A549 (cell line): ENCODE measurements around the gene METTL6. TPM values are rescaled to one million over a fixed set of nuclear protein-coding genes. Genes with fewer than 3 reads are reported as not detected.

Experiments used
- ATAC-seq, 2 experiments: fragments of 200-7000 bp in 1 of 2; fragments of >200 bp in 1 of 2; cut with Nextera tagmentation in 1 of 2; cut with Tn5 transposase in 1 of 2; 3 replicates each; pipeline versions ENCODE4 v1.8.0 to v1.9.1; 2018 to 2020; ENCODE audit warnings: mild to moderate bottlenecking in 1 of 2, moderate library complexity in 1 of 2
- CTCF ChIA-PET: fragments of 300-600 bp; sonication (Branson Sonifier 250); formaldehyde crosslinking; extraction: SDS; loops from one replicate; lab custom pipeline; 2021; ENCODE audit warnings: antibody characterized with exemption, inconsistent platforms; lab: Yijun Ruan, JAX
- POLR2A ChIA-PET: fragments of 350-600 bp; formaldehyde crosslinking; extraction: SDS; loops from one replicate; lab custom pipeline; 2021; ENCODE audit warnings: antibody characterized with exemption, inconsistent platforms; lab: Yijun Ruan, JAX
- DNase-seq, 2 experiments: peaks; one replicate each; pipeline versions ENCODE4 v3.0.0 to v3.0.0-alpha.2; 2011 to 2016; ENCODE audit warnings: low read depth in 1 of 2, low spot score in 1 of 2
- FAIRE-seq: peaks from 2 replicates; lab custom pipeline; 2011; peaks lifted over from hg19 to GRCh38; lab: Jason Lieb, UNC
- H3K27ac ChIP-seq, 2 experiments: fragments of >200 bp; sonication (Bioruptor Twin); formaldehyde crosslinking; 3 replicates each; pipeline ENCODE4 v1.5.1; 2016 to 2017
- H3K4me1 ChIP-seq: fragments of >200 bp; sonication (Bioruptor Twin); formaldehyde crosslinking; 3 replicates; pipeline ENCODE4 v1.6.1; 2016
- H3K4me2 ChIP-seq: fragments of >200 bp; sonication (Bioruptor Twin); formaldehyde crosslinking; 3 replicates; pipeline ENCODE4 v1.6.1; 2016
- H3K4me3 ChIP-seq: fragments of >200 bp; sonication (Bioruptor Twin); formaldehyde crosslinking; 3 replicates; pipeline ENCODE4 v1.5.1; 2016
- H3K9me3 ChIP-seq: fragments of >200 bp; sonication (Bioruptor Twin); formaldehyde crosslinking; 3 replicates; pipeline ENCODE4 v1.6.1; 2016
- BHLHE40 ChIP-seq: IDR thresholded peaks from 2 replicates; pipeline ENCODE4 v1.6.1; 2012; ENCODE audit warnings: low read depth, low read length, inconsistent platforms
- CBX2 ChIP-seq: fragments of 200-600 bp; sonication (generic); IDR thresholded peaks from 2 replicates; pipeline ENCODE4 v1.6.1; 2016; ENCODE audit warnings: low read depth, mild to moderate bottlenecking, borderline replicate concordance
- CBX8 ChIP-seq: fragments of 200-600 bp; sonication (generic); IDR thresholded peaks from 2 replicates; pipeline ENCODE4 v1.6.1; 2016
- CEBPB ChIP-seq, 2 experiments: fragments of >200 bp in 1 of 2; sonication (Bioruptor Twin) in 1 of 2; formaldehyde crosslinking in 1 of 2; IDR thresholded peaks; 2 replicates each; pipeline ENCODE4 v1.6.1; 2012 to 2016
- CHD2 ChIP-seq: fragments of 150-350 bp; IDR thresholded peaks from 2 replicates; pipeline ENCODE4 v1.6.1; 2014; ENCODE audit warnings: low read length; ENCODE audit not compliant: partially characterized antibody
- CHD4 ChIP-seq: fragments of 200-600 bp; sonication (generic); IDR thresholded peaks from 2 replicates; pipeline ENCODE4 v1.6.1; 2016; ENCODE audit warnings: antibody characterized with exemption, mild to moderate bottlenecking, borderline replicate concordance
- GATA3 ChIP-seq: IDR thresholded peaks from 2 replicates; pipeline ENCODE4 v1.6.1; 2012; ENCODE audit warnings: borderline replicate concordance
- HOXB5 ChIP-seq: fragments of 250-450 bp; sonication (Bioruptor Pico); IDR thresholded peaks from 2 replicates; pipeline ENCODE4 v1.5.0; 2020; ENCODE audit warnings: mild to moderate bottlenecking, moderate library complexity
- JUN ChIP-seq, 2 experiments: fragments of >200 bp; sonication (Bioruptor Twin); formaldehyde crosslinking; IDR thresholded peaks; 2 replicates in 1 of 2; 3 replicates in 1 of 2; pipeline ENCODE4 v1.6.1; 2016 to 2017
- JUNB ChIP-seq: fragments of >200 bp; sonication (Bioruptor Twin); formaldehyde crosslinking; IDR thresholded peaks from 2 replicates; pipeline ENCODE4 v1.6.1; 2016
- MAZ ChIP-seq: fragments of 150-350 bp; IDR thresholded peaks from 2 replicates; pipeline ENCODE4 v1.6.1; 2014; ENCODE audit warnings: antibody characterized with exemption, low read depth, low read length, borderline replicate concordance
- NR3C1 ChIP-seq: fragments of >200 bp; sonication (Bioruptor Twin); formaldehyde crosslinking; IDR thresholded peaks from 3 replicates; pipeline ENCODE4 v1.6.1; 2017
- PHF8 ChIP-seq: fragments of 200-600 bp; sonication (generic); IDR thresholded peaks from 2 replicates; pipeline ENCODE4 v1.6.1; 2016; ENCODE audit warnings: low read depth, mild to moderate bottlenecking, antibody characterized with exemption, moderate library complexity, borderline replicate concordance
- POLR2AphosphoS2 ChIP-seq: conservative IDR thresholded peaks from 2 replicates; pipeline ENCODE4 v1.6.1; 2012; ENCODE audit warnings: low read length, improper control_type of control experiment, inconsistent platforms
- TFCP2L1 ChIP-seq: fragments of 250-450 bp; sonication (Bioruptor Pico); IDR thresholded peaks from 2 replicates; pipeline ENCODE4 v1.5.0; 2021; ENCODE audit warnings: mild to moderate bottlenecking
- ZFP36 ChIP-seq: fragments of 450-650 bp; IDR thresholded peaks from 2 replicates; pipeline ENCODE4 v1.6.1; 2014; ENCODE audit warnings: borderline replicate concordance; ENCODE audit not compliant: partially characterized antibody
- ZSCAN20 ChIP-seq: fragments of 250-450 bp; sonication (Bioruptor Pico); IDR thresholded peaks from 2 replicates; pipeline ENCODE4 v1.8.0; 2022; ENCODE audit warnings: mild to moderate bottlenecking, moderate library complexity
- WGBS: methylation state at CpG from one replicate; pipeline ENCODE4 v1.1.6; 2017; ENCODE audit errors: missing lambda C conversion rate; 5-methylcytosine and 5-hydroxymethylcytosine counted together
- polyA plus RNA-seq, 4 experiments: library from polyadenylated mRNA; depleted of rRNA in 3 of 4; stranded (reverse); fragments of >200 nt; fragmentation: RNase III in 1 of 4; extraction: RNeasy Plus Mini Kit Qiagen cat#74134 plus additional on column Dnase treatment in 1 of 4; gene quantifications; 2 replicates in 3 of 4; 3 replicates in 1 of 4; pipeline ENCODE4 v1.2.3, GENCODE V29; 2011 to 2017
- TF ChIP-seq, protein P1 (sequence below): fragments of 150-350 bp; IDR thresholded peaks from 2 replicates; pipeline ENCODE4 v1.6.1; 2014; ENCODE audit warnings: low read depth, mild to moderate bottlenecking, low read length
- TF ChIP-seq, protein P2 (sequence below): fragments of >200 bp; sonication (Bioruptor Twin); formaldehyde crosslinking; IDR thresholded peaks from 3 replicates; pipeline ENCODE4 v1.5.1; 2016
- TF ChIP-seq, protein P3 (sequence below): fragments of 250-450 bp; sonication (Bioruptor Pico); IDR thresholded peaks from 2 replicates; pipeline ENCODE4 v1.5.0; 2020; ENCODE audit warnings: low read depth, mild to moderate bottlenecking, moderate library complexity
- TF ChIP-seq, protein P4 (sequence below): IDR thresholded peaks from 2 replicates; pipeline ENCODE4 v1.6.1; 2012
- TF ChIP-seq, protein P5 (sequence below): IDR thresholded peaks from 2 replicates; pipeline ENCODE4 v1.6.1; 2012
- TF ChIP-seq, protein P6 (sequence below): fragments of 450-650 bp; IDR thresholded peaks from 2 replicates; pipeline ENCODE4 v1.6.1; 2014; ENCODE audit warnings: antibody characterized with exemption

Gene METTL6
- polyA plus RNA-seq, 2 of the 4 experiments (the other 2 are of a cell fraction), result 29.6 to 42.7 TPM

DNA sequence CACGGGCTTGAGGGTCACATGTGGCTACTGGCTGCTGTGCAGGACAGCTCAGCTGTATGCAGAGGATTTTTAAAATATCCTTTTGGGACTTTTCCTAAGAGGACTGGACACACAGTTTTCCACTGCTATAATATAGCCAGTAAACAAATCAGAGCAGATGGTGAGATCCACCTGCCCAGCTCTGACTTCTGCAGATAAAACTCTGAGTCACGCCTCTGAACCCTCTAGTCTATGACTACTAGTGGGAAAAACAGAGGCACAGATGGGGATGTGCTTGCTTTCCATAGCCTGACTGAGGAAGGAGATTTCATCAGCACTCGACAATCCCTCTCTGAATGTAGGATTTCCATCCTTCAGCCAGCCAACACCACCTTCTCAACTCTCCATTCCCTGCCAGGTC lies 49.0 kb upstream of the METTL6 start:
- ATAC-seq (no peak), DNase-seq (no peak), FAIRE-seq (no peak)
- no peak overlapping the region for H3K4me2 ChIP-seq
- POLR2A ChIA-PET, result no interaction called here
- no peak overlapping the region for H3K27ac ChIP-seq
- CTCF ChIA-PET, result interaction anchor here (1.7 kb wide), 1 partner anchor 38 kb away, joined by 3 read pairs; no protein-coding TSS in a partner anchor
- no peaks in the 10 kb centered on the region for H3K9me3 ChIP-seq
- no peaks in the 10 kb centered on the region for H3K4me1 ChIP-seq
- H3K4me3 ChIP-seq, result no peak overlapping the region
- TF ChIP-seq ZFP36 (no peak), BHLHE40 (no peak), GATA3 (no peak), JUN (IDR thresholded peaks at IDR 0.05) (no peak), HOXB5 (CRISPR knock-in tag) (no peak), CBX2 (no peak), ZSCAN20 (CRISPR knock-in tag) (no peak), MAZ (no peak), NR3C1 (no peak)
- TF ChIP-seq, protein P1, sequence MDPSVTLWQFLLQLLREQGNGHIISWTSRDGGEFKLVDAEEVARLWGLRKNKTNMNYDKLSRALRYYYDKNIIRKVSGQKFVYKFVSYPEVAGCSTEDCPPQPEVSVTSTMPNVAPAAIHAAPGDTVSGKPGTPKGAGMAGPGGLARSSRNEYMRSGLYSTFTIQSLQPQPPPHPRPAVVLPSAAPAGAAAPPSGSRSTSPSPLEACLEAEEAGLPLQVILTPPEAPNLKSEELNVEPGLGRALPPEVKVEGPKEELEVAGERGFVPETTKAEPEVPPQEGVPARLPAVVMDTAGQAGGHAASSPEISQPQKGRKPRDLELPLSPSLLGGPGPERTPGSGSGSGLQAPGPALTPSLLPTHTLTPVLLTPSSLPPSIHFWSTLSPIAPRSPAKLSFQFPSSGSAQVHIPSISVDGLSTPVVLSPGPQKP, result no peak
- TF ChIP-seq, protein P2, sequence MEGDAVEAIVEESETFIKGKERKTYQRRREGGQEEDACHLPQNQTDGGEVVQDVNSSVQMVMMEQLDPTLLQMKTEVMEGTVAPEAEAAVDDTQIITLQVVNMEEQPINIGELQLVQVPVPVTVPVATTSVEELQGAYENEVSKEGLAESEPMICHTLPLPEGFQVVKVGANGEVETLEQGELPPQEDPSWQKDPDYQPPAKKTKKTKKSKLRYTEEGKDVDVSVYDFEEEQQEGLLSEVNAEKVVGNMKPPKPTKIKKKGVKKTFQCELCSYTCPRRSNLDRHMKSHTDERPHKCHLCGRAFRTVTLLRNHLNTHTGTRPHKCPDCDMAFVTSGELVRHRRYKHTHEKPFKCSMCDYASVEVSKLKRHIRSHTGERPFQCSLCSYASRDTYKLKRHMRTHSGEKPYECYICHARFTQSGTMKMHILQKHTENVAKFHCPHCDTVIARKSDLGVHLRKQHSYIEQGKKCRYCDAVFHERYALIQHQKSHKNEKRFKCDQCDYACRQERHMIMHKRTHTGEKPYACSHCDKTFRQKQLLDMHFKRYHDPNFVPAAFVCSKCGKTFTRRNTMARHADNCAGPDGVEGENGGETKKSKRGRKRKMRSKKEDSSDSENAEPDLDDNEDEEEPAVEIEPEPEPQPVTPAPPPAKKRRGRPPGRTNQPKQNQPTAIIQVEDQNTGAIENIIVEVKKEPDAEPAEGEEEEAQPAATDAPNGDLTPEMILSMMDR, result no peak
- TF ChIP-seq, protein P3, sequence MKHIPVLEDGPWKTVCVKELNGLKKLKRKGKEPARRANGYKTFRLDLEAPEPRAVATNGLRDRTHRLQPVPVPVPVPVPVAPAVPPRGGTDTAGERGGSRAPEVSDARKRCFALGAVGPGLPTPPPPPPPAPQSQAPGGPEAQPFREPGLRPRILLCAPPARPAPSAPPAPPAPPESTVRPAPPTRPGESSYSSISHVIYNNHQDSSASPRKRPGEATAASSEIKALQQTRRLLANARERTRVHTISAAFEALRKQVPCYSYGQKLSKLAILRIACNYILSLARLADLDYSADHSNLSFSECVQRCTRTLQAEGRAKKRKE (CRISPR knock-in tag), result no peak
- TF ChIP-seq, protein P4, sequence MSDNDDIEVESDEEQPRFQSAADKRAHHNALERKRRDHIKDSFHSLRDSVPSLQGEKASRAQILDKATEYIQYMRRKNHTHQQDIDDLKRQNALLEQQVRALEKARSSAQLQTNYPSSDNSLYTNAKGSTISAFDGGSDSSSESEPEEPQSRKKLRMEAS, result no peak
- WGBS, result 59% methylated on average over 3 of the region's 3 CpGs

DNA sequence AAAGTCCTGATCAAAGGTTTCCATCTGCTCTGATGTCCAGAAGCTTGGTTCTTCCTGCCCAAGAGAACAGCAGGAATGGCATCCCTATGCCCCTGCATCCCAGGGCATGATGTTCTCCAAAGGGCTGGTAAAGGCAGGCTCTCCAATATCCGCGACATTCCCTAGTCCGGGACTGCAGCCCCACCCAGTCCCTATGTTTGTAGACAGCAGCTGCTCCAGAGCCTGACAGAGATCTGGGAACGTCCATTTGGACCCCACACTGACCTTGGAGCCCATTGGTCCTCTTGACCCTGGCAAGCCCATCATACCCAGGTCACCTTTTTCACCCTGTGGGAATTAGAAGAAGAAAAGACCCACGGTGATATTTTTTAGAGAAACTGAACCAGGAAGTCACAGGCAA lies 47.8 kb upstream of the METTL6 start:
- 47% methylated on average over 5 of the region's 5 CpGs for WGBS
- no peak overlapping the region for H3K4me3 ChIP-seq
- DNase-seq, result no peak
- ATAC-seq, result no peak
- POLR2A ChIA-PET, result no interaction called here
- TF ChIP-seq, protein P1, result no peak
- TF ChIP-seq CEBPB (IDR thresholded peaks at IDR 0.05) (no peak), POLR2AphosphoS2 (no peak), ZSCAN20 (CRISPR knock-in tag) (no peak), CHD4 (no peak), JUNB (no peak), TFCP2L1 (CRISPR knock-in tag) (no peak), PHF8 (no peak), CBX8 (no peak), CHD2 (no peak), JUN (IDR thresholded peaks at IDR 0.05) (no peak)
- TF ChIP-seq, protein P5, sequence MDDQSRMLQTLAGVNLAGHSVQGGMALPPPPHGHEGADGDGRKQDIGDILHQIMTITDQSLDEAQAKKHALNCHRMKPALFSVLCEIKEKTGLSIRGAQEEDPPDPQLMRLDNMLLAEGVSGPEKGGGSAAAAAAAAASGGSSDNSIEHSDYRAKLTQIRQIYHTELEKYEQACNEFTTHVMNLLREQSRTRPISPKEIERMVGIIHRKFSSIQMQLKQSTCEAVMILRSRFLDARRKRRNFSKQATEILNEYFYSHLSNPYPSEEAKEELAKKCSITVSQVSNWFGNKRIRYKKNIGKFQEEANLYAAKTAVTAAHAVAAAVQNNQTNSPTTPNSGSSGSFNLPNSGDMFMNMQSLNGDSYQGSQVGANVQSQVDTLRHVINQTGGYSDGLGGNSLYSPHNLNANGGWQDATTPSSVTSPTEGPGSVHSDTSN, result no peak
- TF ChIP-seq, protein P6, sequence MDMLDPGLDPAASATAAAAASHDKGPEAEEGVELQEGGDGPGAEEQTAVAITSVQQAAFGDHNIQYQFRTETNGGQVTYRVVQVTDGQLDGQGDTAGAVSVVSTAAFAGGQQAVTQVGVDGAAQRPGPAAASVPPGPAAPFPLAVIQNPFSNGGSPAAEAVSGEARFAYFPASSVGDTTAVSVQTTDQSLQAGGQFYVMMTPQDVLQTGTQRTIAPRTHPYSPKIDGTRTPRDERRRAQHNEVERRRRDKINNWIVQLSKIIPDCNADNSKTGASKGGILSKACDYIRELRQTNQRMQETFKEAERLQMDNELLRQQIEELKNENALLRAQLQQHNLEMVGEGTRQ, result no peak
- TF ChIP-seq, all 56 proteins: peak for 0
- FAIRE-seq, result no peak
- CTCF ChIA-PET, result interaction anchor here (1.0 kb wide), 1 partner anchor 94 kb away, joined by 4 read pairs; no protein-coding TSS in a partner anchor
- H3K9me3 ChIP-seq, result no peaks in the 10 kb centered on the region
- H3K4me2 ChIP-seq, result no peak overlapping the region
- no peaks in the 10 kb centered on the region for H3K4me1 ChIP-seq
- no peak overlapping the region for H3K27ac ChIP-seq
